Measurements from ENCODE around the gene GSG1L.
"Not testable (repeated sequence)": the region's sequence is repeated elsewhere in the genome, so short reads cannot be mapped to it uniquely, and the experiment has no call there.

Gene GSG1L

GRCh38 chr16:27985981-27986380, 77.5 kb downstream of the GSG1L start:
- H3K36me3 Mint-ChIP-seq (ENCODE audit: insufficient read depth) = no peaks in the 10 kb centered on the region
- H3K4me1 Mint-ChIP-seq (ENCODE audit: low read depth in 2 of 2) = no peaks in the 10 kb centered on the region

GRCh38 chr16:27984121-27984520, 79.4 kb downstream of the GSG1L start:
- Mint-ChIP-seq H3K4me1 (ENCODE audit: low read depth in 2 of 2) (no peaks in the 10 kb centered on the region), H3K9me3 (no peaks in the 10 kb centered on the region), H3K27ac (no peak overlapping the region), H3K36me3 (ENCODE audit: insufficient read depth) (no peaks in the 10 kb centered on the region), H3K4me3 (no peak overlapping the region), H3K27me3 (peaks cover 14 to 29% of the 10 kb centered on the region in 2 donors)
- no peak for DNase-seq
- ATAC-seq (replicated peaks) = no peak

More at GRCh38 chr16:27985981-27986380, 77.5 kb downstream of the GSG1L start:
- Mint-ChIP-seq H3K27ac (no peak overlapping the region), H3K4me3 (no peak overlapping the region), H3K27me3 (peaks cover 14 to 26% of the 10 kb centered on the region in 2 donors), H3K9me3 (no peaks in the 10 kb centered on the region)
- no peak for DNase-seq
- ATAC-seq (replicated peaks) = no peak

- H3K27me3 Mint-ChIP-seq = peaks cover 18 to 36% of the 10 kb centered on the region in 2 donors
These were observed 80.3 kb downstream of the GSG1L start for GRCh38 chr16:27983244-27983643.

GRCh38 chr16:27982184-27982583, 81.3 kb downstream of the GSG1L start:
- Mint-ChIP-seq H3K27me3 (peaks cover 24 to 45% of the 10 kb centered on the region in 2 donors), H3K4me3 (no peak overlapping the region), H3K9me3 (no peaks in the 10 kb centered on the region), H3K36me3 (ENCODE audit: insufficient read depth) (no peaks in the 10 kb centered on the region), H3K4me1 (ENCODE audit: low read depth in 2 of 2) (no peaks in the 10 kb centered on the region), H3K27ac (no peak overlapping the region)
- DNase-seq (no peak), ATAC-seq (replicated peaks) (no peak)

More at GRCh38 chr16:27983244-27983643, 80.3 kb downstream of the GSG1L start:
- Mint-ChIP-seq H3K4me1 (ENCODE audit: low read depth in 2 of 2) (no peaks in the 10 kb centered on the region), H3K4me3 (no peak overlapping the region), H3K27ac (no peak overlapping the region), H3K9me3 (no peaks in the 10 kb centered on the region), H3K36me3 (ENCODE audit: insufficient read depth) (no peaks in the 10 kb centered on the region)
- DNase-seq (no peak), ATAC-seq (replicated peaks) (no peak)

GRCh38 chr16:27980919-27981700, 82.4 kb downstream of the GSG1L start:
- Mint-ChIP-seq H3K4me1 (ENCODE audit: low read depth in 2 of 2) (no peaks in the 10 kb centered on the region), H3K4me3 (no peak overlapping the region), H3K27ac (peak overlapping the region in 1 of 2 donors; percentile 30), H3K27me3 (peaks cover 31 to 53% of the 10 kb centered on the region in 2 donors), H3K9me3 (no peaks in the 10 kb centered on the region), H3K36me3 (ENCODE audit: insufficient read depth) (no peaks in the 10 kb centered on the region)
- DNase-seq (no peak), ATAC-seq (replicated peaks) (no peak)

- Mint-ChIP-seq H3K4me3 (no peak overlapping the region), H3K27me3 (peaks cover 29 to 53% of the 10 kb centered on the region in 2 donors), H3K27ac (peak overlapping the region in 1 of 2 donors; percentile 30), H3K9me3 (no peaks in the 10 kb centered on the region), H3K36me3 (ENCODE audit: insufficient read depth) (no peaks in the 10 kb centered on the region), H3K4me1 (ENCODE audit: low read depth in 2 of 2) (no peaks in the 10 kb centered on the region)
- no peak for ATAC-seq (replicated peaks)
- no peak for DNase-seq
These were observed 83.3 kb downstream of the GSG1L start for GRCh38 chr16:27980076-27980775.

- peaks cover 26 to 53% of the 10 kb centered on the region in 2 donors for H3K27me3 Mint-ChIP-seq
- not testable (repeated sequence) for H3K9me3 Mint-ChIP-seq; ATAC-seq (replicated peaks); H3K27ac Mint-ChIP-seq; H3K4me1 Mint-ChIP-seq (ENCODE audit: low read depth in 2 of 2); H3K36me3 Mint-ChIP-seq (ENCODE audit: insufficient read depth); DNase-seq; H3K4me3 Mint-ChIP-seq
These were observed 83.8 kb downstream of the GSG1L start for GRCh38 chr16:27979668-27980067.

- Mint-ChIP-seq H3K36me3 (ENCODE audit: insufficient read depth) (no peaks in the 10 kb centered on the region), H3K27me3 (peaks cover 26 to 58% of the 10 kb centered on the region in 2 donors), H3K9me3 (no peaks in the 10 kb centered on the region), H3K4me1 (ENCODE audit: low read depth in 2 of 2) (no peaks in the 10 kb centered on the region), H3K4me3 (no peak overlapping the region), H3K27ac (no peak overlapping the region)
- no peak for DNase-seq
- no peak for ATAC-seq (replicated peaks)
These were observed 84.6 kb downstream of the GSG1L start for GRCh38 chr16:27978876-27979275.

- DNase-seq (no peak), ATAC-seq (replicated peaks) (no peak)
- H3K4me1 Mint-ChIP-seq (ENCODE audit: low read depth in 2 of 2) = no peaks in the 10 kb centered on the region
These were observed 85.5 kb downstream of the GSG1L start for GRCh38 chr16:27977966-27978365.

GRCh38 chr16:27976990-27977389, 86.5 kb downstream of the GSG1L start:
- ATAC-seq (replicated peaks) (no peak), DNase-seq (no peak)
- H3K9me3 Mint-ChIP-seq = no peaks in the 10 kb centered on the region
- H3K36me3 Mint-ChIP-seq (ENCODE audit: insufficient read depth) = no peaks in the 10 kb centered on the region
- H3K4me3 Mint-ChIP-seq = no peak overlapping the region
- H3K4me1 Mint-ChIP-seq (ENCODE audit: low read depth in 2 of 2) = no peaks in the 10 kb centered on the region
- peaks cover 26 to 50% of the 10 kb centered on the region in 2 donors for H3K27me3 Mint-ChIP-seq
- no peak overlapping the region for H3K27ac Mint-ChIP-seq

More at GRCh38 chr16:27977966-27978365, 85.5 kb downstream of the GSG1L start:
- no peak overlapping the region for H3K4me3 Mint-ChIP-seq
- H3K36me3 Mint-ChIP-seq (ENCODE audit: insufficient read depth) = no peaks in the 10 kb centered on the region
- no peak overlapping the region for H3K27ac Mint-ChIP-seq
- H3K9me3 Mint-ChIP-seq = no peaks in the 10 kb centered on the region
- H3K27me3 Mint-ChIP-seq = peaks cover 26 to 57% of the 10 kb centered on the region in 2 donors

GRCh38 chr16:27974896-27975540, 88.5 kb downstream of the GSG1L start:
- Mint-ChIP-seq H3K27ac (no peak overlapping the region), H3K36me3 (ENCODE audit: insufficient read depth) (no peaks in the 10 kb centered on the region), H3K4me3 (no peak overlapping the region), H3K4me1 (ENCODE audit: low read depth in 2 of 2) (no peaks in the 10 kb centered on the region), H3K27me3 (peaks cover 32 to 50% of the 10 kb centered on the region in 2 donors), H3K9me3 (no peaks in the 10 kb centered on the region)
- ATAC-seq (replicated peaks) (no peak), DNase-seq (no peak)

- Mint-ChIP-seq H3K9me3 (no peaks in the 10 kb centered on the region), H3K27me3 (peaks cover 28 to 43% of the 10 kb centered on the region in 2 donors), H3K4me3 (no peak overlapping the region), H3K27ac (no peak overlapping the region), H3K4me1 (ENCODE audit: low read depth in 2 of 2) (no peaks in the 10 kb centered on the region), H3K36me3 (ENCODE audit: insufficient read depth) (no peaks in the 10 kb centered on the region)
- DNase-seq (no peak), ATAC-seq (replicated peaks) (no peak)
These were observed 89.8 kb downstream of the GSG1L start for GRCh38 chr16:27973678-27974077.

- Mint-ChIP-seq H3K27ac (no peak overlapping the region), H3K27me3 (peaks cover 22 to 34% of the 10 kb centered on the region in 2 donors), H3K4me3 (no peak overlapping the region), H3K36me3 (ENCODE audit: insufficient read depth) (no peaks in the 10 kb centered on the region), H3K9me3 (no peaks in the 10 kb centered on the region), H3K4me1 (ENCODE audit: low read depth in 2 of 2) (no peaks in the 10 kb centered on the region)
- ATAC-seq (replicated peaks) = peak; percentile 50
- DNase-seq = peak in 2 of 3 experiments; percentile 20 to 27
These were observed 91.0 kb downstream of the GSG1L start for GRCh38 chr16:27972500-27972899.
